Osteoblast (primary cell): ENCODE measurements around the gene RARRES1. TPM values are rescaled to one million over a fixed set of nuclear protein-coding genes. Genes with fewer than 3 reads are reported as not detected.
A peak's percentile ranks its signal among the peaks of the same experiment; 100 is the strongest.

Experiments used
- DNase-seq: peaks from one replicate; pipeline ENCODE4 v3.0.0; 2011; ENCODE audit warnings: low spot score, mixed read lengths; ENCODE audit not compliant: insufficient read length; ENCODE audit errors: missing footprints
- H2AFZ ChIP-seq: 2 replicates; pipeline ENCODE4 v1.6.0; 2011; ENCODE audit warnings: mild to moderate bottlenecking, low read length
- H3K27ac ChIP-seq: 2 replicates; pipeline ENCODE4 v1.5.1; 2011; ENCODE audit warnings: mild to moderate bottlenecking, low read depth, low read length, moderate library complexity
- H3K27me3 ChIP-seq: 2 replicates; pipeline ENCODE4 v1.6.0; 2012; ENCODE audit warnings: mild to moderate bottlenecking, control low read depth, inconsistent platforms, low read length, moderate library complexity; ENCODE audit not compliant: insufficient read depth
- H3K36me3 ChIP-seq: 2 replicates; pipeline ENCODE4 v1.5.1; 2011; ENCODE audit warnings: mild to moderate bottlenecking, low read length, control low read depth, moderate library complexity; ENCODE audit not compliant: insufficient read depth
- H3K4me1 ChIP-seq: 2 replicates; pipeline ENCODE4 v1.5.1; 2011; ENCODE audit warnings: mild to moderate bottlenecking, low read length, control low read depth, moderate library complexity; ENCODE audit not compliant: insufficient read depth
- H3K4me2 ChIP-seq: 2 replicates; pipeline ENCODE4 v1.6.0; 2011; ENCODE audit warnings: mild to moderate bottlenecking, low read length; ENCODE audit not compliant: insufficient read depth
- H3K4me3 ChIP-seq: fragments of 200-600 bp; sonication (generic); 3 replicates; pipeline ENCODE4 v1.5.1; 2012; ENCODE audit warnings: mild to moderate bottlenecking, low read length, inconsistent platforms; ENCODE audit not compliant: insufficient read depth
- H3K79me2 ChIP-seq: 2 replicates; pipeline ENCODE4 v1.6.0; 2012; ENCODE audit warnings: mild to moderate bottlenecking, low read length, control low read depth, inconsistent platforms; ENCODE audit not compliant: insufficient read depth
- H3K9me3 ChIP-seq: 2 replicates; pipeline ENCODE4 v1.5.1; 2011; ENCODE audit warnings: low read depth, low read length, control low read depth
- H4K20me1 ChIP-seq: 2 replicates; pipeline ENCODE4 v1.6.0; 2012; ENCODE audit warnings: mild to moderate bottlenecking, low read length, control low read depth; ENCODE audit not compliant: insufficient read depth
- total RNA-seq: library from RNA; depleted of rRNA; stranded (reverse); fragments of >200 nt; gene quantifications from 2 replicates; pipeline ENCODE4 v1.2.3, GENCODE V29; 2012
- TF ChIP-seq, protein P1 (sequence below): IDR thresholded peaks from 2 replicates; pipeline ENCODE4 v1.5.1; 2011; ENCODE audit warnings: mild to moderate bottlenecking, low read depth, low read length, moderate library complexity; ENCODE audit errors: extremely low read depth

The RARRES1 gene
- total RNA-seq, 1 donor, result 19.5 TPM

DNA sequence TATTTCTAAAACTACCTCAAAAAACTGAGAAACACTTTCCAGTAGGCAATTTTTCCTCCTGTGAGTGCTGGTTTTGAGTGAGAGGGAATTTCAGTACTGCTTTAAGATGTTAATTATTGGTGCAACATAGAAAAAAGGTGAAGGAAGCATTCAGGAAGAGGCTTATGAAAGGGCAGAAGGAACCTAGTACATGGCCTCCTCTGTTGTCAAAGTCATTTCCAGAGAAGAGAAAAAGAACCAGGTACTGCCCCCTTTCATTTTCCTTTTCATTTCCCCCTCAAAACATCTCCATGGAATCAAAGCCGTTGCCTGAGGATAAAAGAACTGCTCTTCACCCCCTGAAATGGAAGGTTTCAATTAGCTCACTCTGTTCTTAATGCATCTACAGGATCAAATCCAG, 19.8 kb downstream of the RARRES1 start:
- H3K36me3 ChIP-seq, result peaks cover 4% of the 10 kb centered on the region
- H3K4me3 ChIP-seq, result no peak overlapping the region
- TF ChIP-seq, protein P1, sequence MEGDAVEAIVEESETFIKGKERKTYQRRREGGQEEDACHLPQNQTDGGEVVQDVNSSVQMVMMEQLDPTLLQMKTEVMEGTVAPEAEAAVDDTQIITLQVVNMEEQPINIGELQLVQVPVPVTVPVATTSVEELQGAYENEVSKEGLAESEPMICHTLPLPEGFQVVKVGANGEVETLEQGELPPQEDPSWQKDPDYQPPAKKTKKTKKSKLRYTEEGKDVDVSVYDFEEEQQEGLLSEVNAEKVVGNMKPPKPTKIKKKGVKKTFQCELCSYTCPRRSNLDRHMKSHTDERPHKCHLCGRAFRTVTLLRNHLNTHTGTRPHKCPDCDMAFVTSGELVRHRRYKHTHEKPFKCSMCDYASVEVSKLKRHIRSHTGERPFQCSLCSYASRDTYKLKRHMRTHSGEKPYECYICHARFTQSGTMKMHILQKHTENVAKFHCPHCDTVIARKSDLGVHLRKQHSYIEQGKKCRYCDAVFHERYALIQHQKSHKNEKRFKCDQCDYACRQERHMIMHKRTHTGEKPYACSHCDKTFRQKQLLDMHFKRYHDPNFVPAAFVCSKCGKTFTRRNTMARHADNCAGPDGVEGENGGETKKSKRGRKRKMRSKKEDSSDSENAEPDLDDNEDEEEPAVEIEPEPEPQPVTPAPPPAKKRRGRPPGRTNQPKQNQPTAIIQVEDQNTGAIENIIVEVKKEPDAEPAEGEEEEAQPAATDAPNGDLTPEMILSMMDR, result no peak
- no peaks in the 10 kb centered on the region for H3K79me2 ChIP-seq
- no peak for DNase-seq
- peaks cover 54% of the 10 kb centered on the region for H3K4me1 ChIP-seq
- no peak overlapping the region for H2AFZ ChIP-seq
- peak overlapping the region; percentile 46 for H3K27ac ChIP-seq
- no peak overlapping the region for H3K4me2 ChIP-seq
- no peaks in the 10 kb centered on the region for H3K27me3 ChIP-seq
- no peaks in the 10 kb centered on the region for H3K9me3 ChIP-seq
- H4K20me1 ChIP-seq, result no peaks in the 10 kb centered on the region

DNA sequence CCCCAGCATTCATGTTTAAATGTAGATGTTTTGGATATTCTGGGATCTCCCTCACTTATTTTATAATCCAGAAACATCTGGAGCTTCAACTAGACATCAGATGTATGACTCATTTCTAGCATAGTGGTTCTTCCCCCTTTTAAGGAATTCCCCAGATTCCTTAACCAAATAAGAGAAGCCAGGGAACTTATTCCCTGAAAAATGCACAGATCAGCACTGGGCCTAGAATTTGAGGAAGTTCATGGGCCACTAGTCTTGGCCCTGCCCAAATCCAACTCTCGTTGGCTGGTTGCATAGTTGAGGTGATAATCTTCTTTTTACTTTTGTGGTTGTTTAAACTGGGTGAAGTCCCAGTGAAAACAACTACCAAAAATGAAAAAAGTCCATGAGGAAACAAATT, 20.4 kb downstream of the RARRES1 start:
- no peaks in the 10 kb centered on the region for H3K9me3 ChIP-seq
- DNase-seq, result no peak
- no peaks in the 10 kb centered on the region for H3K27me3 ChIP-seq
- peak overlapping the region; percentile 46 for H3K27ac ChIP-seq
- H3K4me2 ChIP-seq, result no peak overlapping the region
- H2AFZ ChIP-seq, result no peak overlapping the region
- H3K36me3 ChIP-seq, result peaks cover 4% of the 10 kb centered on the region
- TF ChIP-seq, protein P1, result no peak
- no peak overlapping the region for H3K4me3 ChIP-seq
- H4K20me1 ChIP-seq, result no peaks in the 10 kb centered on the region
- H3K79me2 ChIP-seq, result no peaks in the 10 kb centered on the region
- peaks cover 49% of the 10 kb centered on the region for H3K4me1 ChIP-seq

DNA sequence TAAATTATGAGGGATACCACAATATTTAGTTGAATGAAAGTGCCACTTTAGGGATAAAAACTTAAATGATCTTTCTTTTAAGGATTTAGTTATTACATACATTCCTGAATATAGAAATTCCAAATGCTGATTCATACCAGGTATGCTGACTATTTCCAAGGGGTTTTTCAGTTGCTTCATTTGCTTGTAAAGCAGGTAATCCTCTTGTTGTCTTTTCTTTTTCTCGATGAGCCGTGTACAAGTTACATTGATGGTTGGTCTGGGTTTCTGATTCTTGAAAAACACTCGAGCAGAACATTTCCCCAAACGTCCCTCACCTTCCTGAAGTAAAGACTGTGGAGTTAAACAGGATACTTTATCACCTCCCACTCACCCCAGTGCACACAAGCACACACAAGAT, 21.7 kb downstream of the RARRES1 start:
- TF ChIP-seq, protein P1, result no peak
- Histone ChIP-seq H3K79me2 (peaks cover 5% of the 10 kb centered on the region), H3K9me3 (no peaks in the 10 kb centered on the region), H3K4me1 (peaks cover 41% of the 10 kb centered on the region), H2AFZ (no peak overlapping the region), H3K27me3 (no peaks in the 10 kb centered on the region), H3K4me3 (no peak overlapping the region), H3K4me2 (no peak overlapping the region), H3K36me3 (peaks cover 4% of the 10 kb centered on the region), H4K20me1 (no peaks in the 10 kb centered on the region), H3K27ac (peak overlapping the region; percentile 46)
- DNase-seq, result no peak

DNA sequence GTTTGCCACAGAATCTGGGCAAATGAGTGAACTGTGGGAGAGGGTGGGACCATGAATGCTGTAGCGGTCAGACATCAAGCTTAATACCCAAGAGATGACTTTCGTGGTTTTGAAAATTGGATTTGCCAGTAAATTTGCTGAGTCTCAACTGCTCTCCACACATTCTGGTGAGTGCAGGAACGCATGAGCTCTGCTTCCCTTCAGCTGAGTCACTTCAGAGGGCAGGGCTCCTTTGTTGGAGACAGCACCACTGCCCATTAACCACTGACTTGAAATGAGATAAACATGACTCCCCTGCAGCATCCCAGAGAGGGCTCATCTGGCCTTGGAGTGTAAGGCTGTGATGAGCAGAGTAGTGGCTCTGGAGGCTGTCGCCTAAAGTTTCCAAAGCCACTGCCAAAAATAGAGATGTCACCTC, 22.6 kb downstream of the RARRES1 start:
- no peaks in the 10 kb centered on the region for H3K9me3 ChIP-seq
- H3K27ac ChIP-seq, result peak overlapping the region; percentile 84
- H3K79me2 ChIP-seq, result peaks cover 5% of the 10 kb centered on the region
- H3K4me3 ChIP-seq, result no peak overlapping the region
- H3K4me1 ChIP-seq, result peaks cover 41% of the 10 kb centered on the region
- H3K36me3 ChIP-seq, result peaks cover 4% of the 10 kb centered on the region
- no peaks in the 10 kb centered on the region for H4K20me1 ChIP-seq
- H3K27me3 ChIP-seq, result no peaks in the 10 kb centered on the region
- DNase-seq, result peak; percentile 80
- TF ChIP-seq, protein P1, result no peak
- H2AFZ ChIP-seq, result no peak overlapping the region
- H3K4me2 ChIP-seq, result peak overlapping the region; percentile 40
